Measurements from ENCODE around the gene BTNL3. TPM values are rescaled to one million over a fixed set of nuclear protein-coding genes. Genes with fewer than 3 reads are reported as not detected.

The BTNL3 gene
- total and polyA plus RNA-seq, 9 of the 15 experiments (the other 6 are each of a cell fraction or from before 2014, with no cell fraction given) = 0.03 to 0.44 (median 0.04) TPM; not detected in 4

DNA sequence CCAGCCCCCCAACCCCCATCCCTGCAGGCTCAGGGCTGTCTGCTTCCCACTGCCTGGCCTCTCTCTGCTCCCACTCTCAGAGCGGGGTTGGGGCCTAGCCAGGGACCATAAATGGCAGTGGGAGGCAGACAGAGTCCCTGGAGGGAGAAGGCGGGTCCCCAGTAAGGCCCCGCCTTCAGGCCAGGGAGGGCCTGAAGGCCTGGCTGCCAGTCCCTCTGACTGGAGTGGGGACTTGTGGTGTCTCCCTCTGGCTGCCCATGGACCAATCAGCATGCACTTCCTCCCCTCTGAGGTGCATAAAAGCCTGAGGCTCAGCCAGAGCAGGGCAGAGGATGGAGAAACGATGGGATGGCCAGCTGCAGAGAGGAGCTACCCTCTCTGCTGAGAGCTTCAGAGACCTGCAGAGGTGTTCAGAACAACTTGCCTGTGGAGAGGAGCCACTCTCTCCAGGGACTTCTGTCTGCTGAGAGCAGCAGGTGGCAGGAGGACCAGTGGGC is 48.8 kb downstream of the BTNL3 start (continued):
- TF ChIP-seq CBX3 (IDR thresholded peaks at IDR 0.05; ENCODE audit: borderline replicate concordance in 1 of 2, low read length in 2 of 2) (peak in 1 of 2 experiments; percentile 27; a peak in 1 of 3 replicates), MTA3 (IDR thresholded peaks at IDR 0.05; ENCODE audit: borderline replicate concordance) (peak; percentile 37; the same call in 1 of the 2 replicates), HSF4 (CRISPR knock-in tag; IDR thresholded peaks at IDR 0.05; ENCODE audit: borderline replicate concordance) (no peak), CHD4 (IDR thresholded peaks at IDR 0.05; ENCODE audit: insufficient read depth, insufficient replicate concordance, low read depth, low read length, poor library complexity, severe bottlenecking) (no peak), ZBTB2 (IDR thresholded peaks at IDR 0.05) (no peak), NRF1 (conservative IDR thresholded peaks at IDR 0.05 in 1 of 2, IDR thresholded peaks at IDR 0.05 in 1 of 2) (peak in 1 of 2 experiments; percentile 8; a peak in 2 of 4 replicates), JUND (IDR thresholded peaks at IDR 0.05; ENCODE audit: borderline replicate concordance, low read depth, low read length) (no peak), JUND (tag; IDR thresholded peaks at IDR 0.05; ENCODE audit: borderline replicate concordance, low read depth, low read length) (no peak), ZNF79 (CRISPR knock-in tag; IDR thresholded peaks at IDR 0.05; ENCODE audit: low read depth) (no peak), SRF (CRISPR knock-in tag; IDR thresholded peaks at IDR 0.05) (peak in 1 of 2 experiments; percentile 90; a peak in 2 of 4 replicates)
